ENCODE measurements around the gene TSPAN9. TPM values are rescaled to one million over a fixed set of nuclear protein-coding genes. Genes with fewer than 3 reads are reported as not detected.

Gene TSPAN9
- polyA plus RNA-seq, 1 donor (not counting 4 experiments of a cell fraction or from before 2014, with no cell fraction given), result 27.5 TPM

- Histone ChIP-seq H2AFZ (ENCODE audit: control insufficient read depth, low read length) (no peak overlapping the region), H3K79me2 (ENCODE audit: control insufficient read depth, insufficient read depth, low read length) (no peaks in the 10 kb centered on the region), H3K27me3 (ENCODE audit: control insufficient read depth, extremely low read depth, insufficient read depth, low read length) (no peaks in the 10 kb centered on the region), H4K20me1 (ENCODE audit: control insufficient read depth, extremely low read depth, insufficient read depth, low read length) (peaks cover 6% of the 10 kb centered on the region), H3K27ac (ENCODE audit: control insufficient read depth, insufficient read depth, low read length) (no peak overlapping the region), H3K36me3 (ENCODE audit: control insufficient read depth in 2 of 2, extremely low read depth in 1 of 2, insufficient read depth in 2 of 2, low read length in 2 of 2) (peaks cover 0 to 5% of the 10 kb centered on the region in 2 experiments), H3K4me2 (ENCODE audit: control insufficient read depth, extremely low read depth, insufficient read depth, low read depth, low read length) (no peak overlapping the region), H3K9ac (ENCODE audit: control insufficient read depth, extremely low read depth, insufficient read depth, low read length) (no peak overlapping the region), H3K9me3 (ENCODE audit: control insufficient read depth, low read depth, low read length) (no peaks in the 10 kb centered on the region), H3K4me3 (ENCODE audit: control insufficient read depth in 2 of 3, extremely low read depth in 1 of 3, insufficient read depth in 2 of 3, low read depth in 1 of 3, low read length in 3 of 3) (no peak overlapping the region), H3K4me1 (ENCODE audit: control insufficient read depth, extremely low read depth, insufficient read depth, low read length) (peaks cover 23% of the 10 kb centered on the region), H3K9me1 (ENCODE audit: control insufficient read depth, extremely low read depth, insufficient read depth, low read length) (peaks cover 2% of the 10 kb centered on the region)
- dilution Hi-C loops (cut with MboI; ENCODE audit: extremely low pct_ligation_motif_present, low sequenced_read_pairs), result no loop called here
- no peak for TF ChIP-seq CTCF (optimal IDR thresholded peaks at IDR 0.05 in 1 of 3, IDR thresholded peaks at IDR 0.05 in 1 of 3, conservative IDR thresholded peaks at IDR 0.05 in 1 of 3; ENCODE audit: extremely low read depth in 1 of 3, insufficient read depth in 2 of 3, low read length in 3 of 3)
- no peak for TF ChIP-seq EZH2 (IDR thresholded peaks at IDR 0.05; ENCODE audit: low read length)
- no peak for FAIRE-seq
- no peak for DNase-seq (ENCODE audit: low read depth, low spot score)
Observed at GRCh38 chr12:3206536-3207072, 129.4 kb downstream of the TSPAN9 start.

- Histone ChIP-seq H3K9ac (ENCODE audit: control insufficient read depth, extremely low read depth, insufficient read depth, low read length) (no peak overlapping the region), H3K4me1 (ENCODE audit: control insufficient read depth, extremely low read depth, insufficient read depth, low read length) (peaks cover 23% of the 10 kb centered on the region), H4K20me1 (ENCODE audit: control insufficient read depth, extremely low read depth, insufficient read depth, low read length) (peaks cover 2% of the 10 kb centered on the region), H3K27ac (ENCODE audit: control insufficient read depth, insufficient read depth, low read length) (no peak overlapping the region), H3K27me3 (ENCODE audit: control insufficient read depth, extremely low read depth, insufficient read depth, low read length) (no peaks in the 10 kb centered on the region), H3K4me3 (ENCODE audit: control insufficient read depth in 2 of 3, extremely low read depth in 1 of 3, insufficient read depth in 2 of 3, low read depth in 1 of 3, low read length in 3 of 3) (no peak overlapping the region), H3K9me3 (ENCODE audit: control insufficient read depth, low read depth, low read length) (no peaks in the 10 kb centered on the region), H3K9me1 (ENCODE audit: control insufficient read depth, extremely low read depth, insufficient read depth, low read length) (peaks cover 2% of the 10 kb centered on the region), H2AFZ (ENCODE audit: control insufficient read depth, low read length) (no peak overlapping the region), H3K79me2 (ENCODE audit: control insufficient read depth, insufficient read depth, low read length) (no peaks in the 10 kb centered on the region), H3K4me2 (ENCODE audit: control insufficient read depth, extremely low read depth, insufficient read depth, low read depth, low read length) (no peak overlapping the region), H3K36me3 (ENCODE audit: control insufficient read depth in 2 of 2, extremely low read depth in 1 of 2, insufficient read depth in 2 of 2, low read length in 2 of 2) (peaks cover 0 to 5% of the 10 kb centered on the region in 2 experiments)
- FAIRE-seq (no peak), DNase-seq (ENCODE audit: low read depth, low spot score) (no peak)
- TF ChIP-seq CTCF (optimal IDR thresholded peaks at IDR 0.05 in 1 of 3, IDR thresholded peaks at IDR 0.05 in 1 of 3, conservative IDR thresholded peaks at IDR 0.05 in 1 of 3; ENCODE audit: extremely low read depth in 1 of 3, insufficient read depth in 2 of 3, low read length in 3 of 3), result no peak
- TF ChIP-seq EZH2 (IDR thresholded peaks at IDR 0.05; ENCODE audit: low read length), result no peak
- dilution Hi-C loops (cut with MboI; ENCODE audit: extremely low pct_ligation_motif_present, low sequenced_read_pairs), result no loop called here
Observed at GRCh38 chr12:3207175-3207574, 130.0 kb downstream of the TSPAN9 start.
